Adipocyte (in vitro differentiated cells): ENCODE data around the gene EIF2D.
A peak's percentile ranks its signal among the peaks of the same experiment; 100 is the strongest.

Experiments used
- DNase-seq: peaks from one replicate; pipeline ENCODE4 v3.0.0-alpha.2; 2015; ENCODE audit warnings: low read depth
- H3K27me3 ChIP-seq: replicated peaks from 2 replicates; pipeline ENCODE4 v1.7.0; 2013; ENCODE audit warnings: mild to moderate bottlenecking, low read length, moderate library complexity; ENCODE audit not compliant: control insufficient read depth, insufficient read depth
- H3K36me3 ChIP-seq: 2 replicates; pipeline ENCODE4 v1.7.0; 2013; ENCODE audit warnings: low read length, mild to moderate bottlenecking, moderate library complexity; ENCODE audit not compliant: control insufficient read depth, insufficient read depth, severe bottlenecking
- H3K4me1 ChIP-seq: 2 replicates; pipeline ENCODE4 v1.7.0; 2013; ENCODE audit warnings: mild to moderate bottlenecking, low read length, moderate library complexity; ENCODE audit not compliant: control insufficient read depth, insufficient read depth
- H3K4me3 ChIP-seq: 2 replicates; pipeline ENCODE4 v1.7.0; 2013; ENCODE audit warnings: mild to moderate bottlenecking, low read length, moderate library complexity
- H3K9ac ChIP-seq: 2 replicates; pipeline ENCODE4 v1.7.0; 2013; ENCODE audit warnings: mild to moderate bottlenecking, low read length, moderate library complexity
- H3K9me3 ChIP-seq: 2 replicates; pipeline ENCODE4 v1.7.0; 2013; ENCODE audit warnings: mild to moderate bottlenecking, low read length, moderate library complexity; ENCODE audit not compliant: control insufficient read depth

Gene EIF2D

DNA sequence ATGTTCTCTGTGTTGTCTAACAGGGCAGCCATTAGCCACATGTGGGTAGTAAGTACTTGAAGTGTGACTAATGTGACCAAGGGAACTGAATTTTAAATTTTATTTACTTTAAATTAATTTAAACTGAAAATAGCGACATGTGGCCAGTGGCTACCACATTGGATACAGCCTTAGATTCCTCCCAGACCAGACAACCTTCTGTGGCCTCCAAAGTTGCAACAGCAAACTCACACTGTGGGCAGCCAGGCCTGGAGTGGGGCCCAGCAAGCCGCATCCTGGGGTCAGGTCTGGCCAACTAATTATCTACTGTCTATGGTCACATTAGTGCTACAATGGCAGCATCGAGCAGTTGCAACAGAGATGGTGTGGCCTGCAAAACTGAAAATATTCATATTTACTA is 11.7 kb downstream of the EIF2D start:
- no peak for DNase-seq
- Histone ChIP-seq H3K4me1 (peaks cover 16% of the 10 kb centered on the region), H3K27me3 (no peaks in the 10 kb centered on the region), H3K4me3 (no peak overlapping the region), H3K9ac (no peak overlapping the region), H3K9me3 (no peaks in the 10 kb centered on the region), H3K36me3 (peaks cover 76% of the 10 kb centered on the region)

DNA sequence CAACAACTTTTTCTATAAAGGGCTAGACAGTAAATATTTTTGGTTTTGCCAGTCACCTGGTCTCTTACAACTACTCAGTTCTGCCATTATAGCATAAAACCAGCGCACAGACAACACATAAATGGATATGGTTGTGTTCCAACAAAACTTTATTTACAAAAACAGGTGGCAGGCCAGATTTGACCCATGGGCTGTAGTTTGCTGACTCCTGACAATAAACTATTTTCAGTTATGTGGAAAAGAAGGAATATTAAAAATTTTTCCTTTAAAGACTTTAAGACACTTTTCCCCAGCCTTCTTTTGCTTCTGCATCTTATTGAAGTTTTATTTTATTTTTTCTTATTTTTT is 16.0 kb downstream of the EIF2D start:
- H3K9ac ChIP-seq, result no peak overlapping the region
- no peak overlapping the region for H3K4me3 ChIP-seq
- peaks cover 78% of the 10 kb centered on the region for H3K36me3 ChIP-seq
- H3K9me3 ChIP-seq, result no peaks in the 10 kb centered on the region
- DNase-seq, result no peak
- no peaks in the 10 kb centered on the region for H3K27me3 ChIP-seq
- H3K4me1 ChIP-seq, result peaks cover 16% of the 10 kb centered on the region

DNA sequence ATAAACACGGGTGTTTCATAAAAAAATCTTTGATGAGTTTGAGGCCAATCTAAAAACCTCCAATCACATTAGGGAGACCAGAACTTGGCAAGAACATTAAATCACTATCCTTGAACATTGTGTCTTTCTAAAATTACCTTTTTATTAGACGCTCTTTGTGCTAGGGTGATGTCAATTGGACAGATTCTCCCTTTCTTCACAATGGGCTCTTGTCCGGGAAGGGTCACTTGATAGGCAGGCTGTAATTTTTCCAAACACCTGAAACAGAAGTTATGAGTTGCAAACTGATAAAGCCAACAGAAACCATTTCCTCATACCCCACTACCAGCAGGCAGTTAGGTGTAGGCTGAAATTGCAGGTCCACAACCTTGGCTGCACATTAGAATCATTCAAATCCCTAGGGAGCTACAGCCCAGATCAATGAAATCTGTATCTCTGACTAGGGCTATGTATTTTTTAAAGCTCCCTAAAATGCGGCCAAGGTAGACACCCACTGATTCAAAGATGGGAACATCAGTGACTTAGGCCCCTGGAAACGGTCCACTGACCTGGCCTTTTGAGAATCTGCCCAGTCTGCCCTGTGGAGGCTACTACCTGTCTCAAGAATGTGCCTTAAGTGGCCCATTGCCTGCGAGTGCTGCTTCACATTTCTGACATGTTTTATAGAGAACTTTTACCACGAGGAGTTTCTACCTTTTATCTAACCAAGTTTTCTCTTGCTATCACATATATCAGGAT is 16.5 kb downstream of the EIF2D start:
- H3K4me3 ChIP-seq, result no peak overlapping the region
- peaks cover 11% of the 10 kb centered on the region for H3K4me1 ChIP-seq
- H3K9ac ChIP-seq, result no peak overlapping the region
- H3K36me3 ChIP-seq, result peaks cover 83% of the 10 kb centered on the region
- no peaks in the 10 kb centered on the region for H3K27me3 ChIP-seq
- H3K9me3 ChIP-seq, result no peaks in the 10 kb centered on the region
- DNase-seq, result no peak

DNA sequence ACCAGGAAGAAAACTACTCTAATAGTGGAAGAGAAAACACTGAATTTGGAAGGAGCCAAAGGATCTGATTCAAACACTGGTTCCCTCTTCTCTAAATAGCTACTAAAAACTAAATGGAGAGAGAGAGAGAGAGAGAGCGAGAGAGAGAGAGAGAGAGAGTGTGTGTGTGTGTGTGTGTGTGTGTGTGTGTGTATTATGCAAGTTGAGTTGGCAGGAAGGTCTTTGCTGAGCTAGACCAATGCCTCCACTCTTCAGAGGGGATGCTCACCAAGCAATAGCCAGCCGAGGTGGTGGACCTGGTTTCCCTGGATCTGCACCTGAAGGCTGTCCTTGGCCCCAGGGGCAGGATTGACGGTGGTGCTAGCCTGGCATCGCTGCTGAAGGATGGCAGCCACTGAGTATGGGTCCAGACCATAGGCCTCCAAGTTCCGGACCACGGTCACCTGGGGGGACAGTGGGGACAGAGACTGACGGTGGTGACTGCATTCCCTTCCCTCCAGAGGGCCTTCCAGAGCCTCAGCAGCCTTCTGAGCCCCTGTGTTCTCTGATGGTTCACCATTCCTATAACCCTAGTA is 18.8 kb downstream of the EIF2D start:
- no peak overlapping the region for H3K4me3 ChIP-seq
- peaks cover 65% of the 10 kb centered on the region for H3K36me3 ChIP-seq
- DNase-seq, result no peak
- no peaks in the 10 kb centered on the region for H3K27me3 ChIP-seq
- no peaks in the 10 kb centered on the region for H3K9me3 ChIP-seq
- H3K4me1 ChIP-seq, result peaks cover 22% of the 10 kb centered on the region
- no peak overlapping the region for H3K9ac ChIP-seq

DNA sequence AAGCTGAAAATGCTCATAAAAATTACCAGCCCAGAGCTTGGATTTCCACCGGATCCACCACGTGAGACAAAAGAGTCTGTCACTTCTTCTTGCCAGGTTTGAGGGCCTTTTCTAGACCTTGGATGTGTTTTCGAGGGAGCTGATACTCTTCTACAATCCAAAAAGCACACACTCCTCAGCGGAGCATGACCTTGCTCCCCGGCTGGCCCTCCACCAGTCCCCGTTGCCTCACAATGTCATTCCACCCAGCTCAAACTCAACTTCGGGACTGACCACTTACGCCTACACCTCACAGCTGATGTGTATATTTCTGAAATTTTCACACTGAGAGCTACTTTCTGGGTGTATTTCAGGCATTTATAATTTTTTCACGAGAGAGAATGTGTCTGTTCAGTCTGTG is 20.6 kb downstream of the EIF2D start:
- no peaks in the 10 kb centered on the region for H3K27me3 ChIP-seq
- peaks cover 25% of the 10 kb centered on the region for H3K4me1 ChIP-seq
- H3K9ac ChIP-seq, result no peak overlapping the region
- H3K9me3 ChIP-seq, result no peaks in the 10 kb centered on the region
- DNase-seq, result no peak
- H3K4me3 ChIP-seq, result no peak overlapping the region
- H3K36me3 ChIP-seq, result peaks cover 53% of the 10 kb centered on the region

DNA sequence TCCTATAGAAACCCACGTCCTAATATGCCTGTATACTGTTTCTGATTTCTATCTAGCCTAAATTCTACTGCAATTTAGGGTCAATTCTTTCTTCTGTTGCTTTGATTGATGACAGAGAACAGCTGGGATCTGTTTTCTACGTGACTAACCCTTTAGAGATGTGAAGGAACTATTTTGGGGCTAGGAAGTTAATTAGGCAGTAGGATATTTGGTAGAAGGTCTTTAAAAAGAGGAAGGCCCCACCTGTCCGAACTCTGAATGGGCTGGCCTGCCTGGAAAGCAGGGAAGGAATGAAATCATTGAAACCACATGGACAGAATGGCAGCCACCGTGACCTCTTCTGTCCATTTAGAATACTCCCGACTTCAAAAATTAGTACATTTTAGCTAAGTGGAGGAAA is 21.0 kb downstream of the EIF2D start:
- H3K4me3 ChIP-seq, result no peak overlapping the region
- H3K9me3 ChIP-seq, result no peaks in the 10 kb centered on the region
- peaks cover 49% of the 10 kb centered on the region for H3K36me3 ChIP-seq
- peaks cover 25% of the 10 kb centered on the region for H3K4me1 ChIP-seq
- DNase-seq, result no peak
- H3K27me3 ChIP-seq, result no peaks in the 10 kb centered on the region
- H3K9ac ChIP-seq, result no peak overlapping the region

DNA sequence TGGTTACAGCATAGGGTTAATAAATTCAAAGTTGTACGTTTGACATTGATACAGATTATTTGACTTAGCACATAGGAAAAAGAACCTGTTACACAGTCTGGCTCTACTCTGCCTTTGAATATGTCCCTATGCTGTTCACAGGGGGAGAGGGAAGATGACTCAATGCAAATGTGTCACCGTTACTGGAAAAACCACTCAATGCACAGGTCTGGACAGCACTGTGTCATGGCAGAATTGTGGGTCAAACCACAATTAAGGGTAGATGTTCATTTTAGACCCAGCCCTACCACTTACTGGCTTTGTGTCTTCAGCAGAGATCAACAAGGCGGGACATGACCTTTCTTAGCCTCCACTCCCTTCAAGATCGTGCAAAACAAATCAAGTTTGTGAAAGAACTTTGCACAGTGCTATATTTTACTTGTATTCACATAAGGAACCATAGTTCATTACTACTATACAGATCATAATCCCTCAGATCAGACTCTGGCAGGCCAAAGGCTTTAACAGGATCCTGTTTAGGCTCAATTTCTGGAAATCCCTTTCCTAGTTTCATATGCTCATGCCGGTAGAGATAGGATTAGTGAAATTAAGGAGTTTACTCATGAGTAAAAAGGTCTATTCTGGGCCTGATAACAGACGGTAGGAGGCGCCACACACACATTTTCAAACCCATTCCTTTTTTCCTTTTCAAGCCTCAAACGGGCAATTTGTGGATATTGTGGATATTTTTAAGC is 22.1 kb downstream of the EIF2D start:
- Histone ChIP-seq H3K4me1 (peaks cover 25% of the 10 kb centered on the region), H3K27me3 (no peaks in the 10 kb centered on the region), H3K9ac (no peak overlapping the region), H3K4me3 (no peak overlapping the region), H3K36me3 (peaks cover 40% of the 10 kb centered on the region), H3K9me3 (no peaks in the 10 kb centered on the region)
- peak; percentile 42 for DNase-seq

DNA sequence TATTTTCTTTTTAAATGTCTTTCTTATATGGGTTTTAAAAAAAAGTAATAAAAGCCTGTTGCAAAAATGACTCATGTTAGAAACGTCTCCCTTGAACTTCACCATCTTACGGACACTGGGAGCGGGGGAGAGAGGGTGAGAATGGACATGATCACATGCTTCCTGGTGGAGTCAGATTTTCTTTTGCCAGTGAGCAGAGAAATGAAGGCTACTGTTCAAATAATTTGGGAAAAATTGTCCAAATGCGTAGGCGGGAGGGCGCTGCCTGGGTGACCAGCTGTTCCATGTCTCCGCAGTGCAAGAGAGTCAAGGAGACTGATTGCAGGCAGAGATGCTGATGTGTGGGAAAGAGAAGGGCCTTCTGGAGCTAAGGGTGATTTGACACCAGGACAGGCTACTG is 23.1 kb downstream of the EIF2D start:
- peak; percentile 82 for DNase-seq
- Histone ChIP-seq H3K9me3 (no peaks in the 10 kb centered on the region), H3K36me3 (peaks cover 30% of the 10 kb centered on the region), H3K4me3 (no peak overlapping the region), H3K9ac (peak overlapping the region; percentile 6), H3K4me1 (peaks cover 25% of the 10 kb centered on the region), H3K27me3 (no peaks in the 10 kb centered on the region)

DNA sequence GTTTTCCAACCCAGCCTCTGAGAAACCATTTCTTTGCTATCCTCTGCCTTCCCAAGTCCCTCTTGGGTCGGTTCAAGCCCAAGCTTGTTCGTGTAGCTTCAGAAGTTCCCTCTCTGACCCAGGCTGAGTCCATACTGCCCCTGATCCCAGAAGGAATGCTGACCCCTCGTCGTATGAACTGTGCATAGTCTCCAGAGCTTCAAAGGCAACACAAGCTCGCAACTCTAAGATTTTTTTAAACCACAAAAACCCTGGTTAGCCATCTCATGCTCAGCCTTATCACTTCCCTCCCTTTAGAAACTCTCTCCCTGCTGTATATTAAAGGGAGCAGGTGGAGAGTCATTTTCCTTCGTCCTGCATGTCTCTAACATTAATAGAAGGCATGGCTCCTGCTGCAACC is 23.8 kb downstream of the EIF2D start:
- no peak overlapping the region for H3K9ac ChIP-seq
- DNase-seq, result no peak
- no peaks in the 10 kb centered on the region for H3K9me3 ChIP-seq
- peaks cover 25% of the 10 kb centered on the region for H3K4me1 ChIP-seq
- no peak overlapping the region for H3K4me3 ChIP-seq
- peaks cover 23% of the 10 kb centered on the region for H3K36me3 ChIP-seq
- no peaks in the 10 kb centered on the region for H3K27me3 ChIP-seq

DNA sequence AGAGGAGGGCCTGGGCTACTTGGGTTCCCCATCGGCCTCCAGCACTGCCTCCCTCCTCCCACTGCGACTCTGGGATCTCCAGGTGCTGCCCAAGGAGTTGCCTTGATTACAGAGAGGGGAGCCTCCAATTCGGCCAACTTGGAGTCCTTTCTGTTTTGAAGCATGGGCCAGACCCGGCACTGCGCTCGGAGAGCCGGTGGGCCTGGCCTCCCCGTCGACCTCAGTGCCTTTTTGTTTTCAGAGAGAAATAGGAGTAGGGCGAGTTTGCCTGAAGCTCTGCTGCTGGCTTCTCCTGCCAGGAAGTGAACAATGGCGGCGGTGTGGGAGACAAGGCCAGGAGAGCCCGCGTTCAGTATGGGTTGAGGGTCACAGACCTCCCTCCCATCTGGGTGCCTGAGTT is 24.4 kb downstream of the EIF2D start:
- Histone ChIP-seq H3K4me3 (no peak overlapping the region), H3K9ac (no peak overlapping the region), H3K36me3 (peaks cover 18% of the 10 kb centered on the region), H3K4me1 (peaks cover 25% of the 10 kb centered on the region), H3K9me3 (no peaks in the 10 kb centered on the region), H3K27me3 (no peaks in the 10 kb centered on the region)
- DNase-seq, result no peak

DNA sequence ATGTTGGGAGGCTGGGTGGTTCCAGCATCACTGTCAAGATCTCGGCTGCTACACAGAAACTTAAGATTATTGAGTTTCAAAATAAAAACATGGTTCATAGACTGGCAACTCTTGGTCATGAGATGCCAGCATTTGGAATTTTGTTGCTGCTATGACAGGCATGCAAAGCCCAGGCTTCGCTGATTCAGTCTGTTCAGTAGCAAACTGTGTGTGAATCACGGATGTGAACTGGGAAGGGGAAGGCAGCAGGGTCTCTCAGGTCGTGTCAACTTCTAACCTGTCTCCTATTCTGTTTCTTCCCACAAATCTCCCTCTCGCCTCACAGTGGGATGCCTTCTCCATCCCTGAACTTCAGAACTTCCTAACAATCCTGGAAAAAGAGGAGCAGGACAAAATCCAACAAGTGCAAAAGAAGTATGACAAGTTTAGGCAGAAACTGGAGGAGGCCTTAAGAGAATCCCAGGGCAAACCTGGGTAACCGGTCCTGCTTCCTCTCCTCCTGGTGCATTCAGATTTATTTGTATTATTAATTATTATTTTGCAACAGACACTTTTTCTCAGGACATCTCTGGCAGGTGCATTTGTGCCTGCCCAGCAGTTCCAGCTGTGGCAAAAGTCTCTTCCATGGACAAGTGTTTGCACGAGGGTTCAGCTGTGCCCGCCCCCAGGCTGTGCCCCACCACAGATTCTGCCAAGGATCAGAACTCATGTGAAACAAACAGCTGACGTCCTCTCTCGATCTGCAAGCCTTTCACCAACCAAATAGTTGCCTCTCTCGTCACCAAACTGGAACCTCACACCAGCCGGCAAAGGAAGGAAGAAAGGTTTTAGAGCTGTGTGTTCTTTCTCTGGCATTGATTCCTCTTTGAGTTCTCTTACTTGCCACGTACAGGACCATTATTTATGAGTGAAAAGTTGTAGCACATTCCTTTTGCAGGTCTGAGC is 25.5 kb downstream of the EIF2D start:
- Histone ChIP-seq H3K4me1 (peaks cover 25% of the 10 kb centered on the region), H3K27me3 (no peaks in the 10 kb centered on the region), H3K9ac (no peak overlapping the region), H3K9me3 (no peaks in the 10 kb centered on the region), H3K36me3 (peaks cover 9% of the 10 kb centered on the region), H3K4me3 (no peak overlapping the region)
- no peak for DNase-seq
